Hepatocyte (in vitro differentiated cells): ENCODE data around the gene BMAL1.

Source experiments
- EZH2 ChIP-seq: fragments of 200-600 bp; sonication (generic); IDR thresholded peaks from 2 replicates; pipeline ENCODE4 v1.6.1; 2016; ENCODE audit warnings: antibody characterized with exemption, mild to moderate bottlenecking, borderline replicate concordance
- EZH2phosphoT487 ChIP-seq: fragments of 200-600 bp; sonication (generic); IDR thresholded peaks from one replicate; pipeline ENCODE4 v1.6.1; 2018; ENCODE audit warnings: antibody characterized with exemption, mild to moderate bottlenecking, low read depth, moderate library complexity; ENCODE audit not compliant: unreplicated experiment, severe bottlenecking
- TF ChIP-seq, protein P1 (sequence below): fragments of 200-600 bp; sonication (generic); IDR thresholded peaks from 2 replicates; pipeline ENCODE4 v1.5.1; 2016; ENCODE audit warnings: antibody characterized with exemption, mild to moderate bottlenecking; ENCODE audit not compliant: poor library complexity

GRCh38 chr11:13378316-13378715 is 100.7 kb downstream of the BMAL1 start:
- no peak for TF ChIP-seq EZH2
- TF ChIP-seq, protein P1, sequence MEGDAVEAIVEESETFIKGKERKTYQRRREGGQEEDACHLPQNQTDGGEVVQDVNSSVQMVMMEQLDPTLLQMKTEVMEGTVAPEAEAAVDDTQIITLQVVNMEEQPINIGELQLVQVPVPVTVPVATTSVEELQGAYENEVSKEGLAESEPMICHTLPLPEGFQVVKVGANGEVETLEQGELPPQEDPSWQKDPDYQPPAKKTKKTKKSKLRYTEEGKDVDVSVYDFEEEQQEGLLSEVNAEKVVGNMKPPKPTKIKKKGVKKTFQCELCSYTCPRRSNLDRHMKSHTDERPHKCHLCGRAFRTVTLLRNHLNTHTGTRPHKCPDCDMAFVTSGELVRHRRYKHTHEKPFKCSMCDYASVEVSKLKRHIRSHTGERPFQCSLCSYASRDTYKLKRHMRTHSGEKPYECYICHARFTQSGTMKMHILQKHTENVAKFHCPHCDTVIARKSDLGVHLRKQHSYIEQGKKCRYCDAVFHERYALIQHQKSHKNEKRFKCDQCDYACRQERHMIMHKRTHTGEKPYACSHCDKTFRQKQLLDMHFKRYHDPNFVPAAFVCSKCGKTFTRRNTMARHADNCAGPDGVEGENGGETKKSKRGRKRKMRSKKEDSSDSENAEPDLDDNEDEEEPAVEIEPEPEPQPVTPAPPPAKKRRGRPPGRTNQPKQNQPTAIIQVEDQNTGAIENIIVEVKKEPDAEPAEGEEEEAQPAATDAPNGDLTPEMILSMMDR, result no peak
- TF ChIP-seq EZH2phosphoT487, result no peak
